Measurements from ENCODE around the gene PLS1. TPM values are rescaled to one million over a fixed set of nuclear protein-coding genes. Genes with fewer than 3 reads are reported as not detected.
"Not testable (repeated sequence)": the region's sequence is repeated elsewhere in the genome, so short reads cannot be mapped to it uniquely, and the experiment has no call there.

Gene PLS1
- total RNA-seq, 2 donors from 2014 or later = 6.4 to 7.0 TPM

DNA sequence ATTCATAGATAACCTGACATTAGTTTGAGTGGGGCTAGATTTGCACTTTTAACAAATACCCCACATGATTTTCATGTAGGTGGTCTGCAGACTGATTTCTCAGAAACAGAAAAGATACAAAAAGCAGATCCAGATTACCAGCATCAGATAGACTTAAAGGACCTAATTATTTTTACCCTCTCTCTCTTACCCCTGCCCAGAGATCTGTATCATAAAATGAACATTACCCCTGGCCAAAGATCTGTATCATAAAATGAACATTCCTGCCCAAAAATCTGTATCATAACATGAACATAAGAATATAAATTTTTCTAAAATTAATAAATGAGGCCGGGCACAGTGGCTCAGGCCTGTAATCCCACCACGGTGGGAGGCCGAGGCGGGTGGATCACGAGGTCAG is 113.0 kb downstream of the PLS1 start:
- TF ChIP-seq POLR2A (IDR thresholded peaks at IDR 0.05) (no peak), POLR2AphosphoS5 (IDR thresholded peaks at IDR 0.05) (no peak)
- TF ChIP-seq, protein P1, sequence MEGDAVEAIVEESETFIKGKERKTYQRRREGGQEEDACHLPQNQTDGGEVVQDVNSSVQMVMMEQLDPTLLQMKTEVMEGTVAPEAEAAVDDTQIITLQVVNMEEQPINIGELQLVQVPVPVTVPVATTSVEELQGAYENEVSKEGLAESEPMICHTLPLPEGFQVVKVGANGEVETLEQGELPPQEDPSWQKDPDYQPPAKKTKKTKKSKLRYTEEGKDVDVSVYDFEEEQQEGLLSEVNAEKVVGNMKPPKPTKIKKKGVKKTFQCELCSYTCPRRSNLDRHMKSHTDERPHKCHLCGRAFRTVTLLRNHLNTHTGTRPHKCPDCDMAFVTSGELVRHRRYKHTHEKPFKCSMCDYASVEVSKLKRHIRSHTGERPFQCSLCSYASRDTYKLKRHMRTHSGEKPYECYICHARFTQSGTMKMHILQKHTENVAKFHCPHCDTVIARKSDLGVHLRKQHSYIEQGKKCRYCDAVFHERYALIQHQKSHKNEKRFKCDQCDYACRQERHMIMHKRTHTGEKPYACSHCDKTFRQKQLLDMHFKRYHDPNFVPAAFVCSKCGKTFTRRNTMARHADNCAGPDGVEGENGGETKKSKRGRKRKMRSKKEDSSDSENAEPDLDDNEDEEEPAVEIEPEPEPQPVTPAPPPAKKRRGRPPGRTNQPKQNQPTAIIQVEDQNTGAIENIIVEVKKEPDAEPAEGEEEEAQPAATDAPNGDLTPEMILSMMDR (IDR thresholded peaks at IDR 0.05) = no peak
- H3K4me3 ChIP-seq = no peak overlapping the region
- no peaks in the 10 kb centered on the region for H3K4me1 ChIP-seq (replicated peaks)
- intact Hi-C loops (cut with DNase I) = no loop called here
- no peak overlapping the region for H3K27ac ChIP-seq
- whole genome bisulfite sequencing = 94% methylated on average over 5 of the region's 5 CpGs
- no peaks in the 10 kb centered on the region for H3K9me3 ChIP-seq
- DNase-seq (ENCODE audit: low spot score) = no peak
- no peaks in the 10 kb centered on the region for H3K27me3 ChIP-seq (replicated peaks; ENCODE audit: insufficient read depth)
- no peaks in the 10 kb centered on the region for H3K36me3 ChIP-seq

DNA sequence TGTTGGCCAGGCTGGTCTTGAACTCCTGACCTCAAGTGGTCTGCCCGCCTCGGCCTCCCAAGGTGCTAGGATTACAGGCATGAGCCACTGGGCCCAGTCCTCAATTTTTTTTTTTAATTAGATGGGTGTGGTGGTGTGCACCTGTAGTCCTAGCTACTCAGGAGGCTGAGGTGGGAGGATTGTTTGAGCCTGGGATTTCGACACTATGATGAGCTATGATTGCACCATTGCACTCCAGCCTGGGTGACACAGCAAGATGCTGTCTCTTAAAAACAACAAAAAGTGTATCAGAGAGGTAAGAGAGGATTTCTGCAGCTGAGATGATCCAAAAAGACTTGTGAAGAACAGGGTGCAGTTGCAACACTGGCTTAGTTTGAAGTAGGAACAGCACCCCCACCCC is 118.7 kb downstream of the PLS1 start:
- H3K27ac ChIP-seq; intact Hi-C loops (cut with DNase I); DNase-seq (ENCODE audit: low spot score); H3K4me3 ChIP-seq; H3K4me1 ChIP-seq (replicated peaks); H3K36me3 ChIP-seq; H3K27me3 ChIP-seq (replicated peaks; ENCODE audit: insufficient read depth); H3K9me3 ChIP-seq: not testable (repeated sequence)
- WGBS = 96% methylated on average over 3 of the region's 3 CpGs

GRCh38 chr3:142716102-142716501 is 119.9 kb downstream of the PLS1 start:
- Histone ChIP-seq H3K9me3 (no peaks in the 10 kb centered on the region), H3K27ac (no peak overlapping the region), H3K4me1 (replicated peaks) (no peaks in the 10 kb centered on the region), H3K36me3 (no peaks in the 10 kb centered on the region), H3K27me3 (replicated peaks; ENCODE audit: insufficient read depth) (no peaks in the 10 kb centered on the region), H3K4me3 (no peak overlapping the region)
- 89% methylated on average over 4 of the region's 4 CpGs for WGBS
- TF ChIP-seq POLR2AphosphoS5 (IDR thresholded peaks at IDR 0.05) (no peak), POLR2A (IDR thresholded peaks at IDR 0.05) (no peak)
- TF ChIP-seq, protein P1 (IDR thresholded peaks at IDR 0.05) = no peak
- no peak for DNase-seq (ENCODE audit: low spot score)
- intact Hi-C loops (cut with DNase I) = no loop called here

DNA sequence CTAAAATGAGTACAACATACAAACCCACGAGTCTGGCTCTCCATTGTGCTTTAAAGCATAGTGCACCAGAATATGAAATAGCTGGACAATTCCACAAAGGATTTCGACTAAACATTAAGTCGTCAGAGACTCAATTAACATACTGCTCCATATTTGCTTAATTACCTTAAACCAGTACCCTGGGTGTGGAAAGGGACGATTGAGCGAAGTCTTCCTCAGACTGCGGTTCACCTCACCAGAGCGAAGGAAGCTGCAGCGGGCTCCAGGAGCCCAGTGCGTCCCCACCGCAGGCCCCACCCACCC is 127.4 kb downstream of the PLS1 start:
- Histone ChIP-seq H3K27me3 (replicated peaks; ENCODE audit: insufficient read depth) (no peaks in the 10 kb centered on the region), H3K9me3 (no peaks in the 10 kb centered on the region), H3K4me3 (peak overlapping the region; percentile 70 to 81), H3K27ac (peak overlapping the region in 1 of 2 donors; percentile 83), H3K36me3 (no peaks in the 10 kb centered on the region), H3K4me1 (replicated peaks) (no peaks in the 10 kb centered on the region)
- no peak for TF ChIP-seq POLR2A (IDR thresholded peaks at IDR 0.05)
- no peak for TF ChIP-seq POLR2AphosphoS5 (IDR thresholded peaks at IDR 0.05)
- TF ChIP-seq, protein P1 (IDR thresholded peaks at IDR 0.05) = no peak
- no peak for DNase-seq (ENCODE audit: low spot score)
- intact Hi-C loops (cut with DNase I) = loop anchor here (10.0 kb wide), 1 partner anchor 281 kb away; the partner anchor contains the start of gene U2SURP
- 0% methylated on average over 10 of the region's 10 CpGs for WGBS

DNA sequence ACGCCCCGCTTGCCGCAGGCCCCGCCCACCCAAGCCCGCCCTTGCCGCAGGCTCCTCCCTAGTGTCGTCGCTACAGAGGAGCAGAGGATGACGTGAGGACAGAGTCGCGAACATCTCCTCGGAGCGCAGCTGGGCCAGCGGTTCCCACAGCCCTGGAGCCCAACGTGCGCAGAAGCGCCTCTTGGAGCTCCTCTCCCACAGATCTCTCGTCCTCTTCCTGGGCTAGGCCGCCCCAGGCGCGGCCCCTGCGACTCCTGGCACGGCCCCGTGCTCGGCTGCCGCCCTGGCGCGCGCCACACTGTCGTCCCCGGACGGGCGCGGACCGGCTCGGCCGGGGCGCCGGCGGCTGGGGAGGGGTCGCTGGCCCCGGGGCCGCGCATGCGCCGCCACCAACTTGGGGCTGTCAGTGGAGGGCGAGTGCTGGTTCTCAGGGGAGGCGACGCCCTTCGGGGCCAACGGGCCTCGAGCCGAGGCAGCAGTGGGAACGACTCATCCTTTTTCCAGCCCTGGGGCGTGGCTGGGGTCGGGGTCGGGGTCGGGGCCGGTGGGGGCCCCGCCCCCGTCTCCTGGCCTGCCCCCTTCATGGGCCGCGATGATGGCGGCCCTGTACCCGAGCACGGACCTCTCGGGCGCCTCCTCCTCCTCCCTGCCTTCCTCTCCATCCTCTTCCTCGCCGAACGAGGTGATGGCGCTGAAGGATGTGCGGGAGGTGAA is 127.9 kb downstream of the PLS1 start, which contains the start of gene TRPC1:
Gene TRPC1, plus strand, starts transcription at position 67 of the 714 bp plus-strand sequence. Its CDS starts 526 bp downstream, at position 593.
- peak; percentile 77 for TF ChIP-seq POLR2A (IDR thresholded peaks at IDR 0.05)
- peak; percentile 68 for TF ChIP-seq POLR2AphosphoS5 (IDR thresholded peaks at IDR 0.05)
- TF ChIP-seq, protein P1 (IDR thresholded peaks at IDR 0.05) = no peak
- Histone ChIP-seq H3K4me3 (peak within 1 kb of the TSS; percentile 70 to 81), H3K36me3 (no peaks in the 10 kb centered on the region), H3K9me3 (no peaks in the 10 kb centered on the region), H3K27me3 (replicated peaks; ENCODE audit: insufficient read depth) (no peaks in the 10 kb centered on the region), H3K4me1 (replicated peaks) (no peaks in the 10 kb centered on the region), H3K27ac (peak within 1 kb of the TSS; percentile 70 to 83)
- peak; percentile 58 for DNase-seq (ENCODE audit: low spot score)
- intact Hi-C loops (cut with DNase I) = loop anchor here (10.0 kb wide), 1 partner anchor 281 kb away; the partner anchor contains the start of gene U2SURP
- under 1% methylated on average over 64 of the region's 73 CpGs for WGBS
